MM.1S (cell line): ENCODE results near the gene THADA.

Source experiments
- DNase-seq: peaks from one replicate; pipeline ENCODE4 v3.0.0-alpha.2; 2015
- H2AFZ ChIP-seq: fragments of 300-600 bp; sonication (generic); 2 replicates; pipeline ENCODE4 v1.6.0; 2016; ENCODE audit warnings: antibody characterized with exemption, low read length
- H3F3A ChIP-seq: fragments of 300-600 bp; sonication (generic); 2 replicates; pipeline ENCODE4 v1.6.1; 2016; ENCODE audit warnings: mild to moderate bottlenecking, antibody characterized with exemption, low read length, moderate library complexity, mixed read lengths; ENCODE audit not compliant: insufficient read depth
- H3K27ac ChIP-seq: fragments of 300-600 bp; sonication (generic); 2 replicates; pipeline ENCODE4 v1.5.1; 2016; ENCODE audit warnings: mild to moderate bottlenecking, low read length
- H3K27me3 ChIP-seq: fragments of 300-600 bp; sonication (generic); replicated peaks from 2 replicates; pipeline ENCODE4 v1.6.0; 2016; ENCODE audit warnings: low read length; ENCODE audit not compliant: insufficient read depth
- H3K36me3 ChIP-seq: fragments of 300-600 bp; sonication (generic); replicated peaks from 2 replicates; pipeline ENCODE4 v1.6.1; 2016; ENCODE audit warnings: mild to moderate bottlenecking, low read length, mixed read lengths; ENCODE audit not compliant: insufficient read depth
- H3K4me1 ChIP-seq: fragments of 300-600 bp; sonication (generic); 2 replicates; pipeline ENCODE4 v1.6.1; 2016; ENCODE audit warnings: low read length, mixed read lengths
- H3K4me2 ChIP-seq: fragments of 300-600 bp; sonication (generic); 2 replicates; pipeline ENCODE4 v1.6.0; 2016; ENCODE audit warnings: low read depth, low read length
- H3K4me3 ChIP-seq: fragments of 300-600 bp; sonication (generic); 2 replicates; pipeline ENCODE4 v1.5.1; 2016; ENCODE audit warnings: low read length, mixed read lengths
- H3K79me2 ChIP-seq: fragments of 300-600 bp; sonication (generic); 2 replicates; pipeline ENCODE4 v1.6.1; 2016; ENCODE audit warnings: mixed run types, low read length, mixed read lengths
- H3K9ac ChIP-seq: fragments of 300-600 bp; sonication (generic); 2 replicates; pipeline ENCODE4 v1.6.1; 2016; ENCODE audit warnings: low read length, mixed read lengths
- H3K9me2 ChIP-seq: fragments of 300-600 bp; sonication (generic); replicated peaks from 2 replicates; pipeline ENCODE4 v1.6.1; 2016; ENCODE audit warnings: mild to moderate bottlenecking, low read length, mixed read lengths; ENCODE audit not compliant: insufficient read depth
- H3K9me3 ChIP-seq: fragments of 300-600 bp; sonication (generic); replicated peaks from 2 replicates; pipeline ENCODE4 v1.6.1; 2016; ENCODE audit warnings: mild to moderate bottlenecking, low read length, mixed read lengths; ENCODE audit not compliant: insufficient read depth
- H4K20me1 ChIP-seq: fragments of 300-600 bp; sonication (generic); 2 replicates; pipeline ENCODE4 v1.6.1; 2016; ENCODE audit warnings: mild to moderate bottlenecking, low read length, moderate library complexity, mixed read lengths; ENCODE audit not compliant: insufficient read depth
- EZH2 ChIP-seq: fragments of 300-600 bp; sonication (generic); optimal IDR thresholded peaks from 2 replicates; pipeline ENCODE3; 2017; ENCODE audit warnings: low read depth, mild to moderate bottlenecking, antibody characterized with exemption, low read length, mixed read lengths
- EZH2phosphoT487 ChIP-seq: fragments of 300-600 bp; sonication (generic); IDR thresholded peaks from 2 replicates; pipeline ENCODE4 v1.6.1; 2018; ENCODE audit warnings: antibody characterized with exemption, low read length
- TF ChIP-seq, protein P1 (sequence below): fragments of 300-600 bp; sonication (generic); IDR thresholded peaks from 2 replicates; pipeline ENCODE4 v1.5.1; 2016; ENCODE audit warnings: antibody characterized with exemption, low read length, mixed read lengths

THADA gene

DNA sequence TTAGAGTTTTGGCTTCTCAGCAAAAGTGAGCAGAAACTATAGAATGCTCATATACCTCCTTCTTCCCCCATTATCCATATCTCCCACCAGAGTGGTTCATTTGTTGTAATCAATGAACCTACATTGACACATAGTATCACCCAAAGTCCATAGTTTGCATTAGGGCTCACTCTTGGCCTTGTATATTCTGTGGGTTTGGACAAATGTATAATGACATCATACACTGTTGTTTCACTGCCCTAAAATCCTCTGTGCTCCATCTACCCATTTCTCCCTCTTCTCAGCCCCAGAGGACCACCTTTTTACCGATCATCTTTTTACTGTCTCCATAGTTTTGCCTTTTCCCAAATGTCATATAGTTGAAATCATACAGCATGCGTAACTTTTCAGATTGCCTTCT is 393.5 kb downstream of the THADA start:
- H4K20me1 ChIP-seq = no peaks in the 10 kb centered on the region
- no peak overlapping the region for H3K4me3 ChIP-seq
- H3K27ac ChIP-seq = no peak overlapping the region
- TF ChIP-seq EZH2 (no peak), EZH2phosphoT487 (no peak)
- H3K79me2 ChIP-seq = no peaks in the 10 kb centered on the region
- H3K4me2 ChIP-seq = no peak overlapping the region
- no peak overlapping the region for H2AFZ ChIP-seq
- no peaks in the 10 kb centered on the region for H3K9me2 ChIP-seq
- H3K36me3 ChIP-seq = no peaks in the 10 kb centered on the region
- DNase-seq = no peak
- no peaks in the 10 kb centered on the region for H3K9me3 ChIP-seq
- H3F3A ChIP-seq = no peaks in the 10 kb centered on the region
- no peak overlapping the region for H3K9ac ChIP-seq
- no peaks in the 10 kb centered on the region for H3K4me1 ChIP-seq
- no peaks in the 10 kb centered on the region for H3K27me3 ChIP-seq

DNA sequence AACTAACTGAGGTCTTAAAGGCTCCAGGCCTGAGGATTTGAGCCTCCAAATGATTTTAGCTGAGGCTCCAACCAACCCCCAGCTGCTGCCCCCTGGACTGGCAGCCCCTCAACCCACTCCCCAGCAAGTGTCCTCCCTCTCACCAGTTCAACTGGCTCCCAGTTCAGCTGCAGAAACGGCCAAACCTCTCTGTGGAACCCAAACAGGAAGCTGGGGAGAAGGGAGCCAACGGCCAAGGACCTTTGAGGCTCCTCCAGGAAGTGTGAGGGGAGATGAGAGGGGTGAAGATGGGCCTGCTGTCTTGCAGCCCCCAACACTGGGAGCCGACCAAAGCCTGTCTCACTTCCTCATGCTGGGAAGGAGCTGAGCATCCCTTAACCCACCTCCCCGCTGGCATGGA is 394.3 kb downstream of the THADA start:
- H3K27ac ChIP-seq = no peak overlapping the region
- no peaks in the 10 kb centered on the region for H3K9me2 ChIP-seq
- no peaks in the 10 kb centered on the region for H3K9me3 ChIP-seq
- H3K4me1 ChIP-seq = no peaks in the 10 kb centered on the region
- H2AFZ ChIP-seq = no peak overlapping the region
- H3F3A ChIP-seq = no peaks in the 10 kb centered on the region
- TF ChIP-seq EZH2 = no peak
- TF ChIP-seq, protein P1, sequence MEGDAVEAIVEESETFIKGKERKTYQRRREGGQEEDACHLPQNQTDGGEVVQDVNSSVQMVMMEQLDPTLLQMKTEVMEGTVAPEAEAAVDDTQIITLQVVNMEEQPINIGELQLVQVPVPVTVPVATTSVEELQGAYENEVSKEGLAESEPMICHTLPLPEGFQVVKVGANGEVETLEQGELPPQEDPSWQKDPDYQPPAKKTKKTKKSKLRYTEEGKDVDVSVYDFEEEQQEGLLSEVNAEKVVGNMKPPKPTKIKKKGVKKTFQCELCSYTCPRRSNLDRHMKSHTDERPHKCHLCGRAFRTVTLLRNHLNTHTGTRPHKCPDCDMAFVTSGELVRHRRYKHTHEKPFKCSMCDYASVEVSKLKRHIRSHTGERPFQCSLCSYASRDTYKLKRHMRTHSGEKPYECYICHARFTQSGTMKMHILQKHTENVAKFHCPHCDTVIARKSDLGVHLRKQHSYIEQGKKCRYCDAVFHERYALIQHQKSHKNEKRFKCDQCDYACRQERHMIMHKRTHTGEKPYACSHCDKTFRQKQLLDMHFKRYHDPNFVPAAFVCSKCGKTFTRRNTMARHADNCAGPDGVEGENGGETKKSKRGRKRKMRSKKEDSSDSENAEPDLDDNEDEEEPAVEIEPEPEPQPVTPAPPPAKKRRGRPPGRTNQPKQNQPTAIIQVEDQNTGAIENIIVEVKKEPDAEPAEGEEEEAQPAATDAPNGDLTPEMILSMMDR = no peak
- TF ChIP-seq EZH2phosphoT487 = no peak
- no peaks in the 10 kb centered on the region for H4K20me1 ChIP-seq
- H3K4me3 ChIP-seq = no peak overlapping the region
- no peaks in the 10 kb centered on the region for H3K79me2 ChIP-seq
- no peak overlapping the region for H3K9ac ChIP-seq
- no peaks in the 10 kb centered on the region for H3K36me3 ChIP-seq
- H3K27me3 ChIP-seq = no peaks in the 10 kb centered on the region
- H3K4me2 ChIP-seq = no peak overlapping the region
- no peak for DNase-seq

- Histone ChIP-seq H3K9me3 (no peaks in the 10 kb centered on the region), H3K27me3 (no peaks in the 10 kb centered on the region), H3K79me2 (no peaks in the 10 kb centered on the region), H3K4me1 (no peaks in the 10 kb centered on the region), H2AFZ (no peak overlapping the region), H3K9me2 (no peaks in the 10 kb centered on the region), H3K27ac (no peak overlapping the region), H3K4me3 (no peak overlapping the region), H3K36me3 (no peaks in the 10 kb centered on the region), H3K9ac (no peak overlapping the region), H3F3A (no peaks in the 10 kb centered on the region), H3K4me2 (no peak overlapping the region), H4K20me1 (no peaks in the 10 kb centered on the region)
- no peak for DNase-seq
- TF ChIP-seq EZH2 (no peak), EZH2phosphoT487 (no peak)
- TF ChIP-seq, protein P1 = no peak
Measured at GRCh38 chr2:43201016-43201415, 394.8 kb downstream of the THADA start.

- H2AFZ ChIP-seq = no peak overlapping the region
- H3K9ac ChIP-seq = no peak overlapping the region
- no peak for TF ChIP-seq EZH2phosphoT487
- no peak for TF ChIP-seq EZH2
- TF ChIP-seq, protein P1 = no peak
- H3K4me1 ChIP-seq = no peaks in the 10 kb centered on the region
- H3F3A ChIP-seq = no peaks in the 10 kb centered on the region
- H3K9me3 ChIP-seq = no peaks in the 10 kb centered on the region
- no peak overlapping the region for H3K27ac ChIP-seq
- no peaks in the 10 kb centered on the region for H3K9me2 ChIP-seq
- H3K4me3 ChIP-seq = no peak overlapping the region
- no peak for DNase-seq
- H4K20me1 ChIP-seq = no peaks in the 10 kb centered on the region
- no peaks in the 10 kb centered on the region for H3K36me3 ChIP-seq
- no peaks in the 10 kb centered on the region for H3K27me3 ChIP-seq
- H3K79me2 ChIP-seq = no peaks in the 10 kb centered on the region
- no peak overlapping the region for H3K4me2 ChIP-seq
Measured at GRCh38 chr2:43199492-43200488, 396.0 kb downstream of the THADA start.
